Fibroblast of lung (primary cell): ENCODE data around the gene SHROOM3.

ENCODE experiments used
- CTCF ChIP-seq, 2 donors: IDR thresholded peaks in 1 of 2; conservative IDR thresholded peaks in 1 of 2; 1 replicate in 1 of 2; 2 replicates in 1 of 2; pipeline ENCODE4 v1.5.1; 2011 to 2012; ENCODE audit warnings: low read length in 2 of 2, control low read depth in 1 of 2, inconsistent platforms in 1 of 2, low read depth in 1 of 2, mild to moderate bottlenecking in 1 of 2
- EZH2 ChIP-seq: IDR thresholded peaks from 2 replicates; pipeline ENCODE4 v1.5.1; 2012; ENCODE audit warnings: low read length, control low read depth, mild to moderate bottlenecking; ENCODE audit errors: missing control alignments

GRCh38 chr4:76651616-76652015, 216.6 kb downstream of the SHROOM3 start:
- TF ChIP-seq CTCF (conservative IDR thresholded peaks at IDR 0.05 in 1 of 2, IDR thresholded peaks at IDR 0.05 in 1 of 2; ENCODE audit: low read depth in 1 of 2, low read length in 2 of 2) (no peak), EZH2 (no peak)
